Islet precursor cell (in vitro differentiated cells): Measurements from ENCODE around the gene KCNJ15.

Experiments
- DNase-seq: peaks from one replicate; pipeline ENCODE4 v3.0.0-alpha.2; 2018

The KCNJ15 gene

DNA sequence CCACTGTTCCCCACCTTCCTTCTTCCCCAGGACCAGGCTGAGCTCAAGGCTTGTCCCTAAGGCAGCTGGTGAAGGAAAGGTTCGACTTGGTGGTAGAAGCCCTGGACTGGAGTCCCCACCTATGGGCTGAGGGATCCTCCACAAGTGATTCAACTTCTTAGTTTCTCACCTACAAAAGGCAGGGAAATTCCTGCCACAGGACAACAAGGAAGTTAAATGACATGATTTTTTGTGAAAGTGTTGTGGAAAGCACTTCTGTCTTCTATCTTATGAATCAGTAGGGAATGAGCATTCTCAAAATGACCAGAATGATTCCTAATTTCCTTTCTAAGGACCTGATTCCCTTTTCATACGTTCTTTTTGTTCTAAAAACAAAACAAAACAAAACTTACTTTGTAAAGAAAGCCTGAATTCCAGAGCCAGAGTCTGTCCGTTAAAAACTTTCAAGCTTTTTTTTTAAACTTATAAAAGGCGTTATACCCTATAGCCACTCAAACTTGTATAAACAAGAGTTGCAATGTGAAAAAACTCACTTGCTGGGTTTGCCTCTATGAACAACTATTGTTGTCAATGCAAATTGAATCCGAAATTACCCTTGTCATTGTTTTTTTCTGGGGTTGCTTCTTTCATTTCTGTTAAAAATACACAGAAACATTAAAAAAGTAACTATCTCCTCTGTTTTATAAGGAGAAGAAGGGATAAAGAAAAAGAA is 12.2 kb downstream of the KCNJ15 start:
- DNase-seq, result no peak

DNA sequence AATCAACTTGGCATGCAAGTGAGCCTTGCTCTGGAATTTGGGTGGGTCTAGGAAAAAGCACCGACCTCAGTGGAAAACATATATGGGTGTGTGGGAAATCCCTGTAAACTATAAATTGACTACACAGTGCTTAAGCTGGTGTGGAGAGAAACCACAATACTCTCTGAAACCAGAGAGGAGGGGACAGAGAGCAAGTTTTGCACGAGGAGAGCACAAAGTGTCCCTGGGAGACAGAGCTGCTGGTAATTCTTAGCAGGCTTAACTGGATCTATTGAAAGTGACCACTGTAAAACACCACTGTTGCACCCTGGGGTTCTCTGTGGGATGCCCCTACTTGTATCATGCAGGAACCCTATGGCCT is 12.8 kb downstream of the KCNJ15 start:
- no peak for DNase-seq

DNA sequence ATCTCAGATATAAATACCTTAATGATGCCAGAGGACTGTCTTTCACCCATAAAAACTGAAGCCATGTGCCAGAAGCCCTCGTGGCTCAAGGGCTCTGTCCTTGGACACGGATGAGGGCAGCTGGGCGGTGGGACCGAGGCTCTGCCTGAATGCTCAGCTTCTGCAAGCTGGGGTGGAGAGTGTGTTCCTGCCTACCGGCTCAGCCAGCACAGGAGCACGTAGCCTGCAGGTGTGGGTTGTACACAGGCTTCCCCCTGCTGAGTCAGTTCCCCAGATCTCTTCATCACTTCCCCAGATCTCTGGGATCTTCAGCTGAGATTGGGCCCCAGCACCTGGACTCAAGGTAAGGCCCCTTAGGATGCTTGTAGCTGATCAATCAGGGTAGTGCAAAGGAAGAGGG is 15.4 kb downstream of the KCNJ15 start:
- DNase-seq, result no peak

GRCh38 chr21:38273745-38274542 is 17.2 kb downstream of the KCNJ15 start:
- DNase-seq, result no peak

DNA sequence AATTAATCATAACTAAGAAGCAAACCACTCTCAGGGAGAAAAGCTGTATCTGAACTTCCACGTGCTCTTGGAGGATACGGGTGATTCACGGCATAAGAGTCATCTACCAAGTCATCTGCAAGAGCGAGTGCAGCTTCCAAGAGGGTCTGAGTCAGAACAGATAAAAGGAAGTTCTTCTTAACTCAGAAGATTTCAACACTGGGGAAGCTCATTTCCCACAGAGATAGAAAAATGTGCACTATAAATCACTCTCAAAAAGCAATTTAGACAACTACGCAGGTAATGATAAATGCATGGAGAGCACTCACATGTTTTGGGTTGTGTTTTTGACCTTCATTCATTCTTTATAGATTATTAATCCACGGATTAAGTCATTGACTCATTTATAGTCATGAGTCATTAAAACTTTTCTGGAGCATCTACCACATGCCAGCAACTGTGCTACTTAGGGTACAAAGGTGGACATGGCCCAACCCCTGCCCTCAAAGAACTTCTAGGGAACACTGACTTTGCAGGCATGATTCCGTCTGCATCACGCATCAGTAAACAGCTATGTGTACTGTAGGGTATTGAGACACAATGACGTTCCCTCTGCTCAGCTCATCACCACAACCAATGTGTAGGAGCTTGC is 20.8 kb downstream of the KCNJ15 start:
- no peak for DNase-seq

DNA sequence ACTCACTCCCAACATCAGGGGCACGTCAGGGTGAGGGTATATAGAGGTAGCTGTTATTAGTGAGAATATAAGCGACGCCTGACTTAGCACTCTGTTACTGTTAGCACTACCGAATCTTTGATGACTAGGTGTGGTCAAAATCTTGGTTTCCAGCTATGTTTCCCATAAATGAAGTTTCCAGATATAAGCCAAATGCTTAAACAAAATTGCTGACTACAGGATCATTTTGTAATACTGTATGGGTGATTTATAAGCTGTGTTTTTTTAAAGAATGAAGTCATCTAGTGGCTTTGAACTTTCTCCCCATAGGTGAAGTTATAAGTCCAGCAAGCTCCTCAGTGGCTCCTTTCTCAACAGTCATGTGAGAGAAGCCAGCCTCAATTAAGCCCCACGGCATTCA is 23.7 kb downstream of the KCNJ15 start:
- DNase-seq, result no peak

- no peak for DNase-seq
These were observed 24.1 kb downstream of the KCNJ15 start for GRCh38 chr21:38280867-38281266.

DNA sequence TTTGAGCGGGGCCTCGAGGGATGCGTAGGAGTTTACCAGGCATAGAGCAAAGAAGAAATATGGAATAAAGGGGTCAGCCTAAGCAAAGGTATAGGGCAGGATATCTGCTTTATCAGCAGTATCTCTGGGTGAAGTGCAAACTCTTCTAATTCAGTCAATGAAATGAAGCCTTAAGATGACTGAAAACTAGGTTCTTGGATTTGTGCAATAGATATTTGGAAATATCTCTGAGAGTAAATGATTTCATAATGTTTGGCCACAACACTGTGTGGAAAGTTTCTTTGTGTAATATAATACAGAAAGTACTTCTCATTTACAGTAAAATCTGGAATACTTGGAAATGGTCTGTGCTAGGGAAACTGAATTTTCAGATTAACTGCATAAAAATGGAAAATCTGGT is 26.1 kb downstream of the KCNJ15 start:
- DNase-seq, result no peak

DNA sequence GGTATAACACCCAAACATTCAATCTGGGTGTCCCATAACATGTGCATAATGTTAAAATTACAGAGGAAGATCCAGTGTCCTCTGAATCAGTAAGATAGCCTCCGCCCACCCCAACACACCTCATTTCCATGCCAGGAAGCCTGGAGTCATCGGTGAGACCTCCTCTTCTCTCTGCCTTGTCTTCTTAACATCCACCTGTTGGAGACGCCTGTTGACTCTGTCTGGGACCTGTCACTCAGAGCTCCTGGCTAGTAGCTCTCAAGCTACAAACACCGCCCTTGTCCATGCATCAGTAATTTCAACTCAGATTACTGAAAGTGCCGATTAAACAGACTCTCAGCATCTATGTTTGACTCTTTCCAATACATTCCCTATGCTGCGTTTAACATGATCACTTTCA is 27.4 kb downstream of the KCNJ15 start:
- no peak for DNase-seq

DNA sequence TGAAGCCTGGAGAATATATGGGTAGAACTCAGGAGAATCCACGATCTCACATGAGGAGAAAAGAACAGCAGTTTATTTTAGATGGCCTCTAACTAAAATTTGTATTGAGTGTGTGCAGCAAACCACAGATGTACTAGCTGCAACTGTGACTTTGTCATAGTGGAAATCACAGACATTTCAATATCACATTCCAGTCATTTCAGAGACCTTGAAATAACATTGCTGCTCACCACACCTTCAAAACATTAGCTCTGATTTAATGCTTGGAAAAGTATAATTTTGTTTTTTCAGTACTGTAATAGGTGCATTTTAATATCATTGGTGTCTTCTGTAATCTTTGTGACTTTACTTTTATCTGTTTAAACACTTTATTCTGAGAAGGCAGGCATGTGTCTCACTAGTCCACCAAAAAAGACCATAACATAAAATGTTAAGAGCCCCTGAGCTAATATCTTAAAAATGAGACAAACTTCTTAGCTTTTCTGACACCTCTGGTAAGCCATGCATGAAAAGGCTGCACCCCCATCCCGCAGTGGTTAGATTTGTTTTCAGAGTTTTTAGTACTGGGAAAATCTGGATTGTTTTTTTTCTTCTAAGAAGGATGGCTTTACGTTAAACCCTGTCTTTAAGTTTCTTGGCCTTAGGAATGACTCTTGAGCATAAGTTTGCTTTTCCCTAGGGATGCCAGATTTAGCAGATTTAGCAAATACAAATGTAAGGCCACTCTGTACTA is 30.1 kb downstream of the KCNJ15 start:
- DNase-seq, result no peak

DNA sequence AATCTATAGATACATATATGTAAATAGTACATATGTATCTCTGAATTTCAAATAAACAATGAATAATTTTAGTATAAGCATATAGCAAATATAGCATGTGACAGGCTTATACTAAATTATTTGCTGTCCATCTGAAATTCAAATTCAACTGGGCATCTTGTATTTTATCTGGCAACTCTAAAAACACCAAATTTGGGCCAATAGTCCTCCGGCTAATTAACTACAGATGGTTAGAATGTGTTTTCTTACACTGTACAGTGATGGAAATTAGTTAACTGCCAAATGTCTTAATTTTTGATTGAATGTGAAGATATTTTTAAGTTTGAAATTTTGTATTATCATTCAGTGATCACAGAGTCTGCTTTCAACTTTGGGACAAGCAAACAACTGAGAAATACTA is 30.7 kb downstream of the KCNJ15 start:
- DNase-seq, result no peak

- DNase-seq, result peak; percentile 67
These were observed 33.1 kb downstream of the KCNJ15 start for GRCh38 chr21:38289705-38290485.

GRCh38 chr21:38290809-38291208 is 34.0 kb downstream of the KCNJ15 start:
- no peak for DNase-seq

DNA sequence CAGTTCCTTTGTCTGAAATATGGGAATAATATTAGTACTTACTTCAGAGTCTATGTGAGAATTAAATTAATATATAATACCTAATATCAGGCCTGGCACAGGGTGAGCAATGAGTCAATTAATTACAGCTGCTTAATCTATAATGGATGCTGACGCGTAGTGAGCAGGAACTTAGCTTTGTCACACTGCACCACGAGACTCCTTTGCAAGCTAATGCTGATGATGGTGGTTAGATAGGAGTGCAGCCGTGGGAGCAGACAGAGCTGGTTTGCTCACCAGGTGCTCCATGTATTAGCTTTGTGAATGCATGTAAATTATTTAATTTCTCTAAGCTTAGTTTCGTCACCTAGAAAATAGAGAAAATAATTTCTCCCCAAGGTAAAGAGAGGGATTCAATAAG is 35.1 kb downstream of the KCNJ15 start:
- DNase-seq, result no peak

DNA sequence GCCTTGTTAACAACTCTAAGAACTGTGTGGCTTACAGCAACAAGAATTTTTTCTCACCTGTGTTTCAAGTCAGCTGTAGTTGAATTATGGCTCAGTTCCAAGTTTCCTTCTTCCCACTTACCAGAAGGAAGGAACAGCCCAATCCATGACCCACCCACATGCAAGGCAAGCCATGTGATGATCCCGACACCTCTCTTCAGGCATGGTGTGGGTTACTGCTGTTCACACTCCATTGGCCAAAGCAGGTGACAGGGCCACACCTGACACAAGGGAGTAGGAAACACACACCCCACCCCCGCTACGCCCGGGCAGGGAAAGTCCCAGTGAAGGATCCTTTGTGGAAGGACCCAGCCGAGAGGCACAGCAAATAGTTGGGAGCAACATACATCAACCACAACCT is 36.3 kb downstream of the KCNJ15 start:
- DNase-seq, result no peak

DNA sequence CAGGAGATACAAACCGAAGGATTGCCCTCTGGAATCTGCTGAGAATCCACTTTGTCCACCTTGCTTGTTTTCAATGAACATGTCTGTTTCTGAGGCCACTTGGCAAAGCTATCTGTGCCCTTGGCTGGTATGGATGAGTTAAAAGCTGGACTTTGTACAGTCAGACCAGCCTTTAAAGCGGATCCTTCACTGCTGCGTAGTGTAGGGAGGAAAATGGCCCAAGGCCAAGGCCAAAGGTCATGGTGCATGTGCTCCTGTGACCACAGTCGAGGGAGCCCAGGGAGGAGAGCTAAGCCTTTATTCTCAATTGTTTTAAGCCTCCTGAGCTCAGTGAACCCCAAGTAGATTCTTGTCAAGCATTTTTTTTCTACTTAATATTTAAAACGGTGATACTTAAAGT is 37.0 kb downstream of the KCNJ15 start:
- DNase-seq, result no peak

DNA sequence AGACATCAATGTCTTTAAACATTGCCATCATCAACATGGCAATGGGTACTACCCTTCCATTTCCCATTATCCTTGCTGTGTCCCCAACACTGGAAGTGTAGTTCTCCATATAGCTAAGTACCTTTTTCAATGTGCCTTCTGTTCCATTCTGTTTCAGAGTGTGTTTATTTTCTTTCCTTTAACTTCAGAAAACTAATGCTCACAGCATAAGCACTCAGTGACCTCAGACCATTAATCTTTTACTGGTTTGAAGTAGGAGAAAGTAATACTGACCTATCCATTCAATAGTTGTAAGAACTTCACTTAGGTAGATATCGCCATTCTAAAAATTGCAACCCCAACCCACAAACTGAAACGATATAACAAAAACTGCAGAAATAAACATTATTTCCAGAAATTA is 37.8 kb downstream of the KCNJ15 start:
- no peak for DNase-seq

- no peak for DNase-seq
These were observed 39.4 kb downstream of the KCNJ15 start for GRCh38 chr21:38295997-38296764.

GRCh38 chr21:38297194-38297631 is 40.4 kb downstream of the KCNJ15 start:
- DNase-seq, result peak; percentile 71

GRCh38 chr21:38297871-38298270 is 41.1 kb downstream of the KCNJ15 start:
- no peak for DNase-seq

DNA sequence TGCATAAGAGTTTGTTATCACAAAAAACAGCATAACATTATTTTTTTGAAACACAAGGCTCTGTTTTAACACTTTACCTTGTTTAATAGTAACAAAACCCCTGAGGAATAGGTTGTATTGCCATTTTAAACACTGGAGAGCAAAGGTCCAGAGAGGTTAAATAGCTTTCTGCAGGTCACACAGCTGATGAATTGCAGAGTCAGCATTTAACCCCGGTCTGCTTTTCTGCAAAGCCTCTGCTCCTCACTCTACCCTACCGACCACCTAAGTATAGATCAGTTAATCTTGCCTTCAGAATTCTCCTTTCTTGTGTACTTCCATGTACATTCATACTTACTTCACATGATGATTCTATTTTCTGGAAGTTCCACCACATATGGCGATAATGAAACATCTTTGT is 42.0 kb downstream of the KCNJ15 start:
- no peak for DNase-seq

DNA sequence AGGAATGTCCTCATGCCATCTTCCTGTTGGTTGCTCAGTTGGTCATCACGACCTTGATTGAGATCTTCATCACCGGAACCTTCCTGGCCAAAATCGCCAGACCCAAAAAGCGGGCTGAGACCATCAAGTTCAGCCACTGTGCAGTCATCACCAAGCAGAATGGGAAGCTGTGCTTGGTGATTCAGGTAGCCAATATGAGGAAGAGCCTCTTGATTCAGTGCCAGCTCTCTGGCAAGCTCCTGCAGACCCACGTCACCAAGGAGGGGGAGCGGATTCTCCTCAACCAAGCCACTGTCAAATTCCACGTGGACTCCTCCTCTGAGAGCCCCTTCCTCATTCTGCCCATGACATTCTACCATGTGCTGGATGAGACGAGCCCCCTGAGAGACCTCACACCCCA is 42.9 kb downstream of the KCNJ15 start:
- no peak for DNase-seq
